ENCODE results near the gene PGAP1. TPM values are rescaled to one million over a fixed set of nuclear protein-coding genes. Genes with fewer than 3 reads are reported as not detected.

Gene PGAP1
- total RNA-seq, 1 donor from 2014 or later, result 12.3 TPM

- H3K4me1 Mint-ChIP-seq (ENCODE audit: low read depth), result peaks cover 6% of the 10 kb centered on the region
- H3K4me3 Mint-ChIP-seq (ENCODE audit: unreplicated experiment), result no peak overlapping the region
- H3K27me3 Mint-ChIP-seq (ENCODE audit: low read depth), result no peaks in the 10 kb centered on the region
- TF ChIP-seq CTCF (IDR thresholded peaks at IDR 0.05), result no peak
- peaks cover 11% of the 10 kb centered on the region for H3K36me3 Mint-ChIP-seq (ENCODE audit: low read depth)
- no peaks in the 10 kb centered on the region for H3K9me3 Mint-ChIP-seq (ENCODE audit: low read depth)
- DNase-seq (ENCODE audit: low spot score), result no peak
- H3K27ac Mint-ChIP-seq (ENCODE audit: unreplicated experiment), result no peak overlapping the region
Observed at GRCh38 chr2:196900843-196901242, 25.7 kb downstream of the PGAP1 start.

DNA sequence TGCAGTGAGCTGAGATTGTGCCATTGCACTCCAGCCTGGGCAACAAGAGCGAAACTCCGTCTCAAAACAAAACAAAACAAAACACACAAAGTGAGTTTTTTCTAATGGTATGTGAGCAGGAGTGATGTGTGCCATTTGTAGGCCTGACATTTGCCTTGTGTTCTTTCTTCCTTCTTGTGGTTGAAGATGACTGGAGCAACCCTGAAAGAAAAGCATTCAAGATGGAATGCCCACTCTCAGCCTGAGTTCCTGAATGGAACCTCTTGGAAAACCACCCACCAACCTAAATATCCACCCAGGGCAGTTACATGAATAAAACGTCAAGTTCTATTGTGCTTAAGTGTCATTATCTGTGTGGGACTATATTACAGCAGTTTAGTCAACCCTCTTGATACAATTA is 26.5 kb downstream of the PGAP1 start:
- Mint-ChIP-seq H3K27ac (ENCODE audit: unreplicated experiment) (no peak overlapping the region), H3K4me1 (ENCODE audit: low read depth) (peaks cover 3% of the 10 kb centered on the region), H3K9me3 (ENCODE audit: low read depth) (no peaks in the 10 kb centered on the region), H3K4me3 (ENCODE audit: unreplicated experiment) (no peak overlapping the region), H3K27me3 (ENCODE audit: low read depth) (no peaks in the 10 kb centered on the region), H3K36me3 (ENCODE audit: low read depth) (peaks cover 11% of the 10 kb centered on the region)
- TF ChIP-seq CTCF (IDR thresholded peaks at IDR 0.05), result no peak
- DNase-seq (ENCODE audit: low spot score), result no peak

- H3K9me3 Mint-ChIP-seq (ENCODE audit: low read depth), result no peaks in the 10 kb centered on the region
- H3K36me3 Mint-ChIP-seq (ENCODE audit: low read depth), result peaks cover 9% of the 10 kb centered on the region
- H3K27ac Mint-ChIP-seq (ENCODE audit: unreplicated experiment), result no peak overlapping the region
- H3K4me3 Mint-ChIP-seq (ENCODE audit: unreplicated experiment), result no peak overlapping the region
- TF ChIP-seq CTCF (IDR thresholded peaks at IDR 0.05), result no peak
- H3K27me3 Mint-ChIP-seq (ENCODE audit: low read depth), result no peaks in the 10 kb centered on the region
- no peaks in the 10 kb centered on the region for H3K4me1 Mint-ChIP-seq (ENCODE audit: low read depth)
- DNase-seq (ENCODE audit: low spot score), result no peak
Observed at GRCh38 chr2:196891136-196891535, 35.4 kb downstream of the PGAP1 start.

- no peaks in the 10 kb centered on the region for H3K4me1 Mint-ChIP-seq (ENCODE audit: low read depth)
- TF ChIP-seq CTCF (IDR thresholded peaks at IDR 0.05), result no peak
- no peak overlapping the region for H3K27ac Mint-ChIP-seq (ENCODE audit: unreplicated experiment)
- DNase-seq (ENCODE audit: low spot score), result no peak
- peaks cover 1% of the 10 kb centered on the region for H3K9me3 Mint-ChIP-seq (ENCODE audit: low read depth)
- H3K4me3 Mint-ChIP-seq (ENCODE audit: unreplicated experiment), result no peak overlapping the region
- H3K36me3 Mint-ChIP-seq (ENCODE audit: low read depth), result peaks cover 13% of the 10 kb centered on the region
- H3K27me3 Mint-ChIP-seq (ENCODE audit: low read depth), result no peaks in the 10 kb centered on the region
Observed at GRCh38 chr2:196887431-196887830, 39.1 kb downstream of the PGAP1 start.

DNA sequence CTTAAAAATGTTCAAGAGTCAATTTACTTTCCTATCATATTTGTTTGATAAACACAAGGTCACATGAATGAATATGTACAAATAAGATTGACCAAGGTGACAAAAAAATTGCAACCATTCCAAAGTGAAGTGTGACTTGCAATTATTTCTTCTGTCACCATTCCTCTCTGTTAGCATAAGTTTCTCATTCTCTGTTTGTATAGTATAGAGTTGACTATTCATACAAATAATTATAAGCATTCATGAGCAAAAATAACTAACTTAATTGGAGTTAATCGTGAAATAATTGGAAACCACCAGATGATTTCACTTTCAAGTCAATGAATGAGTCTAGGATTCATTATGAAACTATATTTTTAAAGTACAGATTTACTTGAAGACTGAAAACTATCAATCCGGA is 42.1 kb downstream of the PGAP1 start:
- Mint-ChIP-seq H3K27me3 (ENCODE audit: low read depth) (no peaks in the 10 kb centered on the region), H3K9me3 (ENCODE audit: low read depth) (peaks cover 15% of the 10 kb centered on the region)

More for the DNA sequence above, 42.1 kb downstream of the PGAP1 start:
- Mint-ChIP-seq H3K4me1 (ENCODE audit: low read depth) (no peaks in the 10 kb centered on the region), H3K27ac (ENCODE audit: unreplicated experiment) (no peak overlapping the region), H3K36me3 (ENCODE audit: low read depth) (peaks cover 25% of the 10 kb centered on the region), H3K4me3 (ENCODE audit: unreplicated experiment) (no peak overlapping the region)
- TF ChIP-seq CTCF (IDR thresholded peaks at IDR 0.05), result no peak
- no peak for DNase-seq (ENCODE audit: low spot score)

All from chondrocyte (in vitro differentiated cells).